MM.1S (cell line): ENCODE data around the gene SCD.

ENCODE experiments used
- CTCF ChIP-seq: fragments of 300-600 bp; sonication (generic); IDR thresholded peaks from 2 replicates; pipeline ENCODE4 v1.5.1; 2016; ENCODE audit warnings: antibody characterized with exemption, low read length, mixed read lengths
- EZH2 ChIP-seq: fragments of 300-600 bp; sonication (generic); optimal IDR thresholded peaks from 2 replicates; pipeline ENCODE3; 2017; ENCODE audit warnings: low read depth, mild to moderate bottlenecking, antibody characterized with exemption, low read length, mixed read lengths

GRCh38 chr10:100364175-100364574 lies 17.1 kb downstream of the SCD start:
- TF ChIP-seq CTCF (no peak), EZH2 (no peak)
